ENCODE results near the gene PSMC4.

PSMC4 gene

GRCh38 chr19:39936622-39937021, 34.3 kb upstream of the PSMC4 start:
- no peak for TF ChIP-seq CTCF (IDR thresholded peaks at IDR 0.05; ENCODE audit: control insufficient read depth, insufficient read depth, low read depth, low read length, missing control alignments)
- no peak overlapping the region for H3K4me3 ChIP-seq (ENCODE audit: control insufficient read depth, low read depth, low read length)

GRCh38 chr19:39937094-39937720, 33.8 kb upstream of the PSMC4 start:
- DNase-seq (ENCODE audit: low read depth) = no peak
- H3K4me3 ChIP-seq (ENCODE audit: control insufficient read depth, low read depth, low read length) = no peak overlapping the region
- no peak for TF ChIP-seq CTCF (IDR thresholded peaks at IDR 0.05; ENCODE audit: control insufficient read depth, insufficient read depth, low read depth, low read length, missing control alignments)

More at GRCh38 chr19:39936622-39937021, 34.3 kb upstream of the PSMC4 start:
- DNase-seq (ENCODE audit: low read depth) = no peak

GRCh38 chr19:39937787-39938186, 33.2 kb upstream of the PSMC4 start:
- H3K4me3 ChIP-seq (ENCODE audit: control insufficient read depth, low read depth, low read length) = no peak overlapping the region
- DNase-seq (ENCODE audit: low read depth) = no peak
- TF ChIP-seq CTCF (IDR thresholded peaks at IDR 0.05; ENCODE audit: control insufficient read depth, insufficient read depth, low read depth, low read length, missing control alignments) = no peak

- DNase-seq (ENCODE audit: low read depth) = no peak
- H3K4me3 ChIP-seq (ENCODE audit: control insufficient read depth, low read depth, low read length) = no peak overlapping the region
- no peak for TF ChIP-seq CTCF (IDR thresholded peaks at IDR 0.05; ENCODE audit: control insufficient read depth, insufficient read depth, low read depth, low read length, missing control alignments)
Observed at GRCh38 chr19:39939556-39939955, 31.4 kb upstream of the PSMC4 start.

GRCh38 chr19:39940221-39940833, 30.6 kb upstream of the PSMC4 start:
- no peak overlapping the region for H3K4me3 ChIP-seq (ENCODE audit: control insufficient read depth, low read depth, low read length)
- TF ChIP-seq CTCF (IDR thresholded peaks at IDR 0.05; ENCODE audit: control insufficient read depth, insufficient read depth, low read depth, low read length, missing control alignments) = no peak
- no peak for DNase-seq (ENCODE audit: low read depth)

- no peak overlapping the region for H3K4me3 ChIP-seq (ENCODE audit: control insufficient read depth, low read depth, low read length)
- no peak for TF ChIP-seq CTCF (IDR thresholded peaks at IDR 0.05; ENCODE audit: control insufficient read depth, insufficient read depth, low read depth, low read length, missing control alignments)
- no peak for DNase-seq (ENCODE audit: low read depth)
Observed at GRCh38 chr19:39941151-39941550, 29.8 kb upstream of the PSMC4 start.
